ENCODE data around the gene MYL4.

DNA sequence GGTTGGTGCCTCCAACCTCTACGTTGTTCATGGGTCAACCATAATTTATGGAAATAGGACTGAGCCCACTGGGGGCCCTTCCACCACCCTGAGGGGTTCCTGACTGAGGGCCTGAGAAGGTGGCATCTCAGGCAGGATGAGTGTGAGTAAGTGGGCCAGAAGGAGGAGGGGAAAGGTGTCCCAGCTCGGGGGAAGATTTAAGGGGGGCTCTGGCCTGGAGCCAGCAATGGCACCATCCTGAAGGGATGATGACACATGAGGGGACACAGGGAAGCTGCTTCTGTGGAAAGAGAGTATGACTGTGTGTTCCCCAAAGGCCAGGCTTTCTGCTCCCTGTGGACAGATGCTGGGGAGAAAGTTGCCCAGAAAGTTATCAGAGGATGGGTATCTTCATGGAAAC lies 18.7 kb downstream of the MYL4 start:
- TF ChIP-seq, protein P1, sequence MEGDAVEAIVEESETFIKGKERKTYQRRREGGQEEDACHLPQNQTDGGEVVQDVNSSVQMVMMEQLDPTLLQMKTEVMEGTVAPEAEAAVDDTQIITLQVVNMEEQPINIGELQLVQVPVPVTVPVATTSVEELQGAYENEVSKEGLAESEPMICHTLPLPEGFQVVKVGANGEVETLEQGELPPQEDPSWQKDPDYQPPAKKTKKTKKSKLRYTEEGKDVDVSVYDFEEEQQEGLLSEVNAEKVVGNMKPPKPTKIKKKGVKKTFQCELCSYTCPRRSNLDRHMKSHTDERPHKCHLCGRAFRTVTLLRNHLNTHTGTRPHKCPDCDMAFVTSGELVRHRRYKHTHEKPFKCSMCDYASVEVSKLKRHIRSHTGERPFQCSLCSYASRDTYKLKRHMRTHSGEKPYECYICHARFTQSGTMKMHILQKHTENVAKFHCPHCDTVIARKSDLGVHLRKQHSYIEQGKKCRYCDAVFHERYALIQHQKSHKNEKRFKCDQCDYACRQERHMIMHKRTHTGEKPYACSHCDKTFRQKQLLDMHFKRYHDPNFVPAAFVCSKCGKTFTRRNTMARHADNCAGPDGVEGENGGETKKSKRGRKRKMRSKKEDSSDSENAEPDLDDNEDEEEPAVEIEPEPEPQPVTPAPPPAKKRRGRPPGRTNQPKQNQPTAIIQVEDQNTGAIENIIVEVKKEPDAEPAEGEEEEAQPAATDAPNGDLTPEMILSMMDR (IDR thresholded peaks at IDR 0.05) = no peak
- TF ChIP-seq POLR2A (IDR thresholded peaks at IDR 0.05) (no peak), POLR2AphosphoS5 (IDR thresholded peaks at IDR 0.05; ENCODE audit: insufficient read depth in 1 of 2, low read depth in 1 of 2) (no peak)
